Amniotic epithelial cell (primary cell): Measurements from ENCODE around the gene CDH4.

Experiments
- DNase-seq: peaks from one replicate; pipeline ENCODE4 v3.0.0-alpha.2; 2010; ENCODE audit warnings: low read depth

The CDH4 gene

DNA sequence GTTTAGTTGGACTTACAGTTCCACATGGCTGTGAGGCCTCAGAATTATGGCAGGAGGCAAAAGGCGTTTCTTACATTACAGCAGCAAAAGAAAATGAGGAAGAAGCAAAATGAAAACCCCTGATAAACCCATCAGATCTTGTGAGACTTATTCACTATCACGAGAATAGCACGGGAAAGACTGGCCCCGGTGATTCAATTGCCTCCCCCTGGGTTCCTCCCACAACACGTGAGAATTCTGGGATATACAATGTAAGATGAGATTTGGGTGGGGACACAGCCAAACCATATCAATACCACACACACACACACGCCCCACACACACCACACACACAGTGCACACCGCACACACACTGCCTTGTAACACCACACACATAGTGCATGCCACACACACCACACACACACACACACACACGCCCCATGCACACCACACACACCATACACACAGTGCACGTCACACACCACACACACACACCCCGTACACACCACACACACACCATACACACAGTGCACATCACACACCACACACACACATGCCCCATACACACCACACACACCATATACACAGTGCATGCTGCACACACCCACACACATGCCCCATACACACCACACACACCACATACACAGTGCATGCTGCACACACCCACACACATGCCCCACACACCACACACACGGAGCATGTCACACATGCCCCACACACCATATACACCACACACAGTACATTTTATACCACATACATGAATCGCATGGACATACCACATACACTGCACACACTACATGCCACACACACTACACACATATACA is 503.1 kb downstream of the CDH4 start:
- DNase-seq, result peak; percentile 9

DNA sequence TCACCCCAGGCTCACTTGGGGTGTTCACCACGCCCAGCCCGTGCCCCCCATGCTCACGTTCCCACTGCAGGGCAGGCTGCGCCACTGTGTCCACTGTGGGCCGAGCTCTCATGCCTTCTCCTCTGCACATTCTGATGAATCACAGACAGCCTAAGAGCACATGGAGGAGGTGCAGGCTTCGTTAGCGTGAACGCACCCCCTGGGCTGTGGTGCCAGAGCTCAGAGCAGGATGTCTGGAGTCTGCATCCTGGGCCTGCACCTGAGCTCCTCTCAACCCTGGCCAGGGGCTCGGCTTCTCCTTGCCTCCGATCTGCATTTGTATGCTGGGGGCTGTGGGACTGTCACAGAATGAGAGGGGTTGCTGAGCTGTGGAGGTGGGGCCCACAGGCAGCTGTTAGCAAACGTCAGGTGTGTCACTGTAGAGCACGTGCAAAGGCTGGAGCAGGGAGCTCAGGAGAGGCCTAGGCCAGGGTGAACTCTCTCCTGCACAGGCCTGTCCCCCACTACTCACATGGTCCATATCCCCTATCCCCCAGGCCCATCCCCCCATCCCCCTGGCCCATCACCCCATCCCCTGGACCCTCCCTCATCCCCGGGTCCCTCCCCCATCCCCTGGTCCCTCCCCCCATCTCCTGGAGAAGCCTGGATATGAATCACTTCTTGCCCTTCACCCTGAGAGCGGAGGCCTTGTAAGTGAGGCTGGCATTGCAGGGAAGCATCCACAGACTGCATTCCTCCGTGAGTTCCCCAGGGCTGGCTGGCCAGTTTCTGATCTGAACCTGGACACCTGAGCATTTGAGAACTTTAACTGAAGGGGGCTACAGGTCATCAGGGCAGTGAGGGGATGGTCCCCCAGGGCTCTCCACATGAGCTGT is 504.1 kb downstream of the CDH4 start:
- peak; percentile 15 for DNase-seq

DNA sequence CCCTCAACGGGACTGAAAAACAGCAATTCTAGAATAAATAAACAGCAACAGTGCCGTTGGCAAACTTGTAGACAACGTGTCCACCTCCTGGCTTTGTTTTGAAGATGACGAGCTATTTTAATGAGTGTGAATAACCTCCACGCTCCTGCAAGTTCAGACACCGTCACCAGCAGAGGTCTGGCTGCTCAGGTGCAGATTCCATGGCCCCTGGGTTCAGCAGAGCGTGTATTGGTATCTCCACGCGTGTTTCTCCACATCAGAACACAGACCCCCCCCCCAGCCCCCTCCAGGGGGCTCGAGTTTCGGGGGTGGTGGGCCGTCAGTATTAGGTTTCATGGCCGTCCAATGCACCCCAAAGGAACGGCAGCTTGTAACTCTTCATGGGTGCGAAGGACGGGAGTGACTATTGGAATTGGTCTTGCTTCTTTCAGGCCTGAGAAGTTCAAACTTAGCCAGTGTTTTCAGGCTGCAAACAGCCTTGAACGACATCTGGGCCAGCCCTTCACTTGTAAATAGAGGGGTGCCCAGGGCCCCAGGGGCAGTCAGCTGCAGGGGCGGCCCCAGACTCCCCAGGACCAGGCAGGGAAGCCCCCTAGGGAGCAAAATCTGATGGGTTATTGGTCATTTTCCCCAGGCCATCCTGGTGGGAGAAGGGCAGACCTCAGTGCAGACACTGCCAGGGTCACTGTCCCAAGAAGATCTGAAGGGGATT is 505.1 kb downstream of the CDH4 start:
- no peak for DNase-seq

DNA sequence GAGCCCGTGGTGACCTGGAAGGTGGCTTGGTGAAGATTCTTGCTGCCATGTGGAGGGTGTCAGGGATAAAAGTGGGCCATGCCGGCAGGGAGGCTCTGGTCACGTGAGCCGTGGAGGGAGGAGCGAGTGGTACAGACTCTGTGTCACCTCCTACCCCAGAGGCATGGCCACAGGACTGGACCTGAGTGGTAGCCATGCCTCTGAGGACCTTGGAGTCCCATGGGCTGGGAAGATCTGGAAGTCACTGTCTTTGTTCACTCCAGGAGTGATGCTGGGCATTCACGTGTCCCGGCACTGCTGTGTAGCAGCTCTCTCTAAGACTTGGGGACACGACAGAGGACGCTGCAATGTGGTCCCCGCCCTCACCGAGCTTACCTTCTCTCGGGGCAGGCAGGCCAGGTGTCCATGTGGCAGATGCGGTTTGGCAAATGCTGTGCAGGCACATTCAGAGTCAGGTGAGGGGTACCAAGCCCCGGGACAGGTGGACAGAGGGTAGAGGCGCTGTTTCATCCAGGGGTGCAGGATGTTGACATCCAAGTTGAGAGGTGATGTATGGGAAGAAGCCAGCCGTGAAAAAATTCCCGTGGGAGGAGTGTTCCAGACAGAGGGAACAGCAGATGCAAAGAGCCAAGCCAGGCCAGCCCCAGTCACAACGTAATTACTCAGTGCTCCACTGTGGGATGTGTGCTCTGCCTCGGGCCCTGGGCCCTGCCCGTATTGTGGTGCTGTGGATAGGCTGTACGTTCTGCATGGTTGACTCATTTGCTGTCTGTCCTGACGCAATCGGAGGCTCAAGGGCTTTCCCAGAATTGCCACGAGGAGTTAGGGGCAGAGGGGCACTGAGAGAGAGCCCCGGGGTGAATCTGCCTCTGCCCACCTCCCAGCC is 505.9 kb downstream of the CDH4 start:
- peak; percentile 78 for DNase-seq

DNA sequence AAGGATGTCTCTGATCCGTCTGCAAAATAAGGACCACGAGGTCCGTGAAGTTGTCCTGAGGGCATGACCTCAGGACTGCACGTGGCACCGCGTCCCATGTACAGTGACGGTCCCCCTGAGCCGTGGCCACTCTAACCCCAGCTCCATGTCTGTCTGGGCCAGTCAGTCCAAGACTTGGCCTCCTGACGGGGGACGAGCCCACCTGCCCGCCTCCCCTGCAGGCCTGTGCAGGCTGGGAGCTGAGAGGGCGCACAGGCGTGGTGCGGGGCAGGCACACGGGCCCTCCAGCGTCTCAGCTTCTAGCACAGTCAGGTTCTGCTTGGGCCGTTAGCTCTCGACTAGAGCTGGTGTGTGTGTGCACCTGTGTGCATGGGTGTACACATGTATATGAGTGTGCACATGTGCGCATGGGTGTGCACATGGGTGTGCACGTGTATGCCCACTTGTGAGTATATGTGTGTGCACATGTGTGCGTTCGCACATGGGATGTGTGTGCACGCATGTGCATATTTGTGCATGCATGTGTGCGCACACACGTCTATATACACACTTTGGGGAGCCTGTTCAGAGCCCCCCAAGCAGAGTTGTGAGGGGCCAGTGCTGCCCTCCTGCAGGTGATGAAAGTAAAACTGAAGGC is 506.6 kb downstream of the CDH4 start:
- no peak for DNase-seq

DNA sequence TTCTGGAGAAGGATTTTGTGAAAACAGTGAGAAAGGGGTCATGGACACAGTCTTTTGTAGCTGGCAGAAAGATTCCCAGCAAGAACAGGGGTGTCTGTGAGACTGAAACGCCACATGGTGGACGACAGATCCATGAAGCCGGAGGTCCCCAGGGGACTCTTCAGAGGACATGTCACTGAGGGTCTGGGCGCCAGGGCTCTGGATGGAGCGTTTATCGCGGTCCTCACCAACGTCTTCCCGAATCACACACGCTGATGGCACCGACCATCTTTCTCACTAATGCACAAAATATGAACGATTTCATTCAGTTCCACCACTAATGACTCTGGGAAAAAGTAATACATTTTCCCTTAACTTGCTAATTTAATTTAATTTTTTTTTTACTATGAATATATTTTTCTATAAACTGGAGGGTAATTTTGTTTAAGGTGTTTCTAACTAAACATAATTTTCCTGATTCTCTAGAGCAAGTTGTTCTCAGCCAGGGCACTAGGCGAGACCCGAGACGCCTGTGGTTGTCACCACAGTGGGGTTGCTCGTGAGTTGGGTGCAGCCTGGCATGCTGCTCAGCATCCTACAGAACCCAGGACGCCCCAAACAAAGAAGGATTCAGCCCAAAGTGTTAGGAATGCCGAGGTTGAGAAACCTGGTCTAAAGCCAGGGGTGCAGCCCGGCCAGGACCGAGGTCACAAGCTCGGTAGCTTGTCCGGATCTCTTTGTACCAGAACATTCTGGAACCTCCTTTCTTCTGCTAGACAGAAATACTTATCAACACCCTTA is 507.4 kb downstream of the CDH4 start:
- DNase-seq, result no peak

DNA sequence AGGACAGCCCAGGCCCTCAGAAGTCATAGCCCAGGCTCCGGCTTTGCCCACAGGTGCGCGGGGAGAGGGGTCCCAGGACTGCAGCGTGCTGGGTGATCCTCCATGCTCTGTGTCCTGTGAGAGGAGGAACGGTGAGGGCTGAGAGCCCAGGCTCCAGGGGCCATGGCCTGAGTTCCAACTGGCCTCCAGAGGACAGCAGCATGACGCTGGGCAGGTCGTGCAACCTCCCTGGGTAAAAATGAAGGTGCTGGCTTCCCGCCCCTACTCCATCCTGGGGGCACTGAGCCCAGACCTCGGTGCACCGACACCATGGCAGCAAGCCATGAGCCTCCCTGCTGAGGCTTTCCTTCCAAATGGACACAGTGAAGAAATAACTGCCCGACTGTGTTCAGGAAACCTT is 508.3 kb downstream of the CDH4 start:
- no peak for DNase-seq

DNA sequence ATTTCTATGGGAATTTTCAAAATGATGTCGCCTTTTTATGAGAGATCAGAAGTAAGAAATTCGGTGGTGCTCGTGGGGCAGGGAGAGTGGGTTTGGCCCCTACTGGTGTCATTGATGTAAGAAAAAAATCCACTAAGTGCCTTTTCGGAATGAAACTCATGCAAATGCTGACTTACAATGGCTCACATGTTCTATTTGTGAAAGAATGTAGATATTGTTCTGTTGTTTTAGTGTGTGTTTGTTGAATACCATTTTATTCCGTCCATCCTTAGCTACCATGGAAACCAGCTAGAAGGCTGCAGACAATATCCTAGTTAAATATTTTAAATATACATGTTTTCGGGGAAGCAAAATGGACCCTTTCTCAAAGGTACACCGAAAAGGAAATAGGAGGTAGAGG is 508.7 kb downstream of the CDH4 start:
- DNase-seq, result no peak

DNA sequence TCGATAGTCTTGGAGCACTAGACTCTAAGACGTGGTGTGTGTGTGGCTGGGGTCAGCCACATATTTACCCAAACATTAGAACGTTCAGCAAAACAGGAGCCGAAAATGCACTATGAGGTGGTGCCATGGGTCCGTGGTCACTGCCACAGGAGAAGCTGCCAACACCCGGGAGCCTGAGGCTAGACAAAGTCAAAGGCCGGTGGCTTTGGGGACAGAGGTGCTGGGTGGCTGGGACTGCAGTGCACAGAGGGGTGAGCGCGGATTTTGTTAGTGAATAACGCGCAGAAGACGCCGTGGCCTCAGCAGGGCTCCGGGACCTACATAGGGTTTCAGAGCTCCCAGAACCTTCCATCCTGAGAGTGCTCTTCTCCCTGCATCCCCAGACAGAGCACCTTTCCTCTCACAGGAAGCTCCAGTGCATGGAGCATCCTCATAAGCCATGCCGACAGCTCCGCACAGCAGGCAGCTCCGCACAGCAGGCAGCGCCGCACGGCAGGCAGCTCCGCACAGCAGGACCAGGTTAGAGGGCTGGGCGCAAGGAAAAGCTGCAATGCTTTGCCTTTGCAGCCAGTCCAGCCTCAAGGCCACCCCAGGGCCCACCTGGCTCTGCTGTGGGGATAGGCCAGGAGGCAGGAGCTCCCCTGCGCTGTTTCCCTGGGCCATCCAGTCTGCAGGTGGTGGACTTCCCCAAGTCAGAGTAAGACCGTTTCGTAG is 509.5 kb downstream of the CDH4 start:
- DNase-seq, result no peak

DNA sequence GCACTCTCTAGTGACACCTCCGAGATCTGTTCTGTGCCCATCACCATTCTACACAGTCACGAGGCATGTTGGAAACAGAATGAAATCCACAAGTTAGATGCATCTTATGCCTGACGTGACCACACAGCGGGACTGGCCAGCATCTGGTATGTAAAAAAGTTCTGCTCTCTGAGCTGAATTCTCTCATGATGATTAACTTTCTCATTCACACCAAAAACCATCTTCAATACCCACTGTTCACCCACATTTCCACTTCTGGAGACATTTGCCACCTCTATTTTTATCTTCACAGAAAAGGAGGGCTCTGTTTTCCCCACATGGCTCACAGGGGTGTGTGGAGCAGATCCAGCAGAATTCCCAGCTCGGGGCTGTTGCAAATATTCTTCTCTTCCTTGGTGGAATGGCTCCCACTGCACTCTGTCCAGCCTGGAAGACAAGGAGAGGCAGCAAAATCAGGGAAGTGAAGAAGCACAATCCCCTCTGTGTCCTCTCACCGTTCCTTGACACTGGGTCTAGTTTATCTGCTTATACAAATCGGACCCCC is 510.2 kb downstream of the CDH4 start:
- DNase-seq, result no peak

DNA sequence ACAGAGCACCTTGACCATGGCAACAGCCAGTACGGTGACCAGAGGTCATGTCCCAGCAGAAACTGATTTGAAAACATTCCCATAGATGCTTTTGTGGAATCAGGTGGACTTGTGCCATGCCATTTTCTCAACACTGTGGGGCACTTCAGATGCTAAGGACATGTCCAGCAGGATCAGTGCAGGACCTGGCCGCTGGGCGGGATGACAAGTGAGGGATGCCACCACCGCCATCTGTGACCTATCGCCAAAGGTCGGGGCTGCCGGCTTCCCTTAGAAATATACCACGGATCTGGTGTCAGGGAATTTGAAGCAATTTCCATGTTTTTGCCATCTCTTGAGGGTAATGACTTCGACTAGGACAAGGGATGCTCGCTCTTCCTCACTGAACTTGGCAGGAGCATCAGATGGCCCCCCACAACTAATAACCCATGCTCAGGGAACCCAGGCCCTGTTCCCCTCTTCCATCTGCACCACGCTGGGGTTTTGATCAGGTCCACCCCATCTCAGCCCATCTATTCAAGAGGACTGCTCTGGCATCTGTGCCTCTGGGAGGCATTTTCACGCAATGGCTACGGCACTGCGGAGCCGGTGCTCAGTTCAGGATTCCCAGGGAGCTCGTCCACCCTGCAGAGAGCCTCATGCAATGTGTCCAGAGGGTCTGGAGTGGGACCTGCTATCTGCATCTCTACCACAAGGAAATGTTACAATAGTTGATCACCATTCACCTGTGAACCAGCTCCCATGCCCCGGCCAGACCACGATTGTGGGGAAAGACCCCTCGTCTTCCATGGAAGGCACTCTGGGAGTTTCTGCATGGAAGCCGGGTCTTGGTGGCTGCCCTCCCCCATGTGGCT is 511.1 kb downstream of the CDH4 start:
- DNase-seq, result no peak

DNA sequence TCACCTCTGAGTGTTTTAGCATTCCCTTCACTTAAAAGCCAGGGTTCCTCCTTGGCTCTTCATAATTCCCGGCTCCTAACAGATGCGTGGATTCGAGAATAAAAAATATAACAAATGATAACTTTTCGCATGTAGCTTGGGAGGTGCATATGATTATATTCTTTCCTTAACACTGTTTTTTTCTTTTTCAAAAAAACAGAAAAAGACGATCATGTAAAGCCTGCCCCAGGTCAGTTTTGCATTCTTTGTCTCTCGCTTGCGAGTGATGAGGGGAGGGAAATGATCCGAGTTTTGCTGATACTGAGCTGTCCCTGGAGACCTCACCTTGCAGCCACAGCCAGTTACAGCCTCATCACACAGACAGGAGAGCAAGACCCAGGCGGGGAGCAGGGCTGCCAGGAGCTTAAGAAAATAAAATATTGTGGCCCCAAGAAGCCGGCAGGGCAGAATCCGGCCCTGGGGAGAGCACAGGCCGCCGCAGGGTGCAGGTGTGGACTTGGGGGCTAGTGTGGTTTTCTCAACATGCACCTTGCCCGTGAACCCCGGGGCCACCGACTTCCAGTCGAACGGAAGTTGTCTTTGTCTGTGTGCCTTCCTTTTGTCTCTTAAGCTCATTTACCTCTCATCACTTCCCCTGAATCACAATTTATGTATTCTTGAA is 511.8 kb downstream of the CDH4 start:
- DNase-seq, result no peak

DNA sequence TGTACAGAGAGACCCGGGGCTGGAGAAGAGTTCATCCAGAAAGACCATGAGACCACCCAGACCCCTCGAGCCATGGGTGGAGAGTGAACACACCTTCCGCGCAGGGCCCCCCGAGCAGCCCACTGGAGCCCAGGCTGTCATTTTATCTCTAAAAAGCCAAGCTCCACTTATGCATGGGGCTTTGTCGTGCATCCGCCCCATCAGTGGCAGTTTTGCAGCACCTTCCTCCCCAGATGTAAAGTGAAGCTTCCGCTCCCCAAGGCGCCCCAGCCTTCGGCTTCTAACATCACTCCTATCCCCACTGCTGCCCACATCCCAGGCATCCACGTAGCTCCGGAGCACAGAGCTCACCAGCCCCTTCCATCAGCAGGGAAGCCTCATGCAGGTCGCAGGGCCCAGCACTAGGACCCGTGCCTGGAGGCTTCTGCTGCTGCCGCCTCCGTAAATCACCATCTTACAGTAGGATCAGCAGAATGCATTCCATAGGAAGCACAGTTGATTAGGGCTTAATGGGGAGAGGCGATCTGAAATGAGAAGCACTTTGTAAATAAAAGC is 512.5 kb downstream of the CDH4 start:
- no peak for DNase-seq

DNA sequence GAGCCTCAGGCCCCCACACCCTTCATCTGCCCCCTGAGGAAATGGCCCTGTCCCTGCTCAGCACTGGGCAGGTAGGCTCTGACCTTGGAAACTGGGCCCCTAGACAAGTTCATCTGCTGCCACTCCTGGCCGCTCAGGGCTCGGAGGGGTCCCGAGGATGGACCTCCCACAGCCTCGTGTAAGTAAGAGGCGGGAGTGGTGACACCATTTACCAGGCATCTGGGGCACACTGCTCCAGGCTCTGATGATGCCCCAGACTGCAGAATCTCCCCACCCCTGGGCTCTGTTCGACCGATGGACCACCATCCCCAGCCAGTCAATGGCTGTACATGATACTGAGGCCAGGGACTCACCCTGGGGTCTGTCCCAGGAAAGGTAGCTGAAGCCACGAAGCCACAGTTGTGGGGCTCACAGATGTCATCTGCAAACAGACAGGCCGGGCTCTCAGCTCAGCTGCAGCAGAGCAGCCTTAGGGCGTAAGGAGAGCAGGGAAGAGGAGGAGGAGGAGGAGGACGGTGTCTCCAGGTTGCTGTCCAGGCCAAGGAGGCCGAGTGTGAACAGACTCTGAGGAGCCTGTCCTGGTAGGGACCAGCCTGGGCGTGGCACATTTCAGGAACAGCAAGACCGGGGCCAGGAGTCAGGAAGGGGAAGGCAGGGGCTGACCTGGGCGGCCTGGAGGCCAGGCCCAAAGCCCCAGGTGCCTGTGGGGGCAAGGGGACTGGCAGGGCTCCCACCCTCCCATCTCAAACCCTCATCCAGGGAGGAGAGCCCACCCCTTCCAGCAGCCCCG is 513.2 kb downstream of the CDH4 start:
- no peak for DNase-seq

DNA sequence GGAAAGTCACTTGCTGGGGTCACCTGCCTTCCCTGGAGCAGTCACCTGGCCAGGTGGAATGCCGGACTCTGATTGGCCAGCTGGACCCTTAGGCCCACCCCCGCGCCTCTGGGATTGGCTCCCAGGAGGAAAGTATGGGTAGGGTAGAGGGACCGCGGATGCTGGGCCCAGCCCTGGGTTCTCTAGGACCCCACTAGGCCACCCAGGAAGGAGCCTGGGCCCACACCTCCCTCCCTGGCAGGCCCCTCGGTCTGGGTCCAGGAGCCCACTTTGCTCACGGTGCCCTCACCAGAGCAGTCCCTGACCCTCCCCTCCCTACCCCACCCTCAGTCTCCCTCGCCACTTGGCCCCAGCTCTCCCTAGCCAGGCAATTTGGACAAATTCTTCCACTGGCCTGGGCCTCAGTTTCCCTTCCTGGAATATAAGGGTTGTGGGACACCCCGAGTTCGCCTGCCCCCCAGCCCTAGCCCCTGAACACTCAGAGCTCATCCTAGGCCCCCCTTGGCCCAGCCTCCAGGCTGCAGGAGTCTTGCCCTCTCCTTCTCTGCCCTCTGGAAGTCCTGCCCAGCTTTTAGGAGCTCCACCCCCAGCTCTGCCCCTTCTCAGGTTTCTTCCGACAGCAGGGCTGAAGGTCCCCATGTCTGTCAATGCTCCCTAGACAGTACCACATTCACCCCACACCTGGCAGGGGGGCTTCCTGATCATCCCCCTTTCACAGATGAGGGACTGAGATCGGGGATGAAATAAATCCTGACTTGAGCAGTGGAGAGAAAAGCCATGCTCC is 514.0 kb downstream of the CDH4 start:
- DNase-seq, result no peak
